GM12878 (cell line): ENCODE results near the gene RAI2. TPM values are rescaled to one million over a fixed set of nuclear protein-coding genes. Genes with fewer than 3 reads are reported as not detected.

Source experiments
- ATAC-seq: fragments of 200-7000 bp; cut with Tn5 transposase; 3 replicates; pipeline ENCODE4 v1.9.1; 2020; ENCODE audit warnings: mild to moderate bottlenecking, moderate library complexity
- BruUV-seq: library from RNA; stranded (reverse); fragments of 400-500 nt; replicated peaks from 2 replicates; lab custom pipeline; 2021; lab: Mats Ljungman, UMichigan
- CTCF ChIA-PET: fragments of 300-600 bp; sonication (Branson Sonifier 250); formaldehyde crosslinking; extraction: SDS; loops from one replicate; lab custom pipeline; 2021; ENCODE audit warnings: inconsistent platforms; lab: Yijun Ruan, JAX
- POLR2A ChIA-PET: fragments of 350-600 bp; formaldehyde crosslinking; extraction: SDS; loops from one replicate; lab custom pipeline; 2021; ENCODE audit warnings: inconsistent platforms; lab: Charles Lee
- RAD21 ChIA-PET: fragments of 300-600 bp; sonication (Branson Sonifier 250); formaldehyde crosslinking; loops from one replicate; lab custom pipeline; 2023; ENCODE audit warnings: antibody characterized with exemption; ENCODE audit not compliant: unreplicated experiment; lab: Charles Lee
- SMC1A ChIA-PET: fragments of 300-600 bp; sonication (Branson Sonifier 250); formaldehyde crosslinking; loops from one replicate; lab custom pipeline; 2023; ENCODE audit not compliant: unreplicated experiment, uncharacterized antibody; lab: Charles Lee
- DNase-seq: peaks from one replicate; pipeline ENCODE4 v3.0.0-alpha.2; 2011; ENCODE audit warnings: low read depth, low spot score
- FAIRE-seq: peaks from 3 replicates; lab custom pipeline; 2011; peaks lifted over from hg19 to GRCh38; lab: Jason Lieb, UNC
- H2AFZ ChIP-seq: 2 replicates; pipeline ENCODE4 v1.6.0; 2011; ENCODE audit warnings: low read depth, low read length, control low read depth; ENCODE audit not compliant: control insufficient read depth
- H3K27ac ChIP-seq: 2 replicates; pipeline ENCODE4 v1.5.1; 2011; ENCODE audit warnings: control low read depth; ENCODE audit not compliant: control insufficient read depth, insufficient read depth
- H3K27me3 ChIP-seq, 2 experiments: replicated peaks in 1 of 2; 2 replicates each; pipeline versions ENCODE4 v1.6.0 to v1.6.1; 2011; ENCODE audit warnings: low read length in 1 of 2; ENCODE audit not compliant: control insufficient read depth in 2 of 2, insufficient read depth in 2 of 2
- H3K36me3 ChIP-seq, 2 experiments: 2 replicates each; pipeline ENCODE4 v1.5.1; 2011; ENCODE audit warnings: low read length in 1 of 2; ENCODE audit not compliant: control insufficient read depth in 2 of 2, insufficient read depth in 2 of 2
- H3K4me1 ChIP-seq: 2 replicates; pipeline ENCODE4 v1.6.1; 2011; ENCODE audit warnings: mild to moderate bottlenecking, low read length, moderate library complexity, mixed read lengths; ENCODE audit not compliant: control insufficient read depth, insufficient read depth
- H3K4me2 ChIP-seq: 2 replicates; pipeline ENCODE4 v1.6.0; 2011; ENCODE audit warnings: control low read depth; ENCODE audit not compliant: control insufficient read depth, insufficient read depth
- H3K4me3 ChIP-seq: fragments of 200-600 bp; sonication (generic); 2 replicates; pipeline ENCODE4 v1.5.1; 2016
- H3K79me2 ChIP-seq: 2 replicates; pipeline ENCODE4 v1.6.0; 2011; ENCODE audit warnings: low read length; ENCODE audit not compliant: control insufficient read depth, insufficient read depth
- H3K9ac ChIP-seq: 2 replicates; pipeline ENCODE4 v1.8.0; 2011; ENCODE audit warnings: low read length, control low read depth, mixed read lengths; ENCODE audit not compliant: control insufficient read depth, insufficient read depth
- H3K9me3 ChIP-seq: replicated peaks from 3 replicates; pipeline ENCODE4 v1.5.1; 2011; ENCODE audit warnings: mild to moderate bottlenecking, low read length; ENCODE audit not compliant: control insufficient read depth, insufficient read depth
- H4K20me1 ChIP-seq: 2 replicates; pipeline ENCODE4 v1.6.0; 2011; ENCODE audit not compliant: control insufficient read depth, insufficient read depth
- BACH1 ChIP-seq: fragments of 450-650 bp; IDR thresholded peaks from 2 replicates; pipeline ENCODE4 v1.6.1; 2017; ENCODE audit warnings: mild to moderate bottlenecking, borderline replicate concordance
- FOXM1 ChIP-seq: IDR thresholded peaks from 2 replicates; pipeline ENCODE4 v1.6.1; 2012; ENCODE audit warnings: low read depth, mild to moderate bottlenecking, inconsistent platforms, low read length, moderate library complexity
- LARP7 ChIP-seq: fragments of 450-650 bp; IDR thresholded peaks from 2 replicates; pipeline ENCODE4 v1.6.1; 2017; ENCODE audit warnings: mild to moderate bottlenecking
- POU2F2 ChIP-seq: IDR thresholded peaks from 3 replicates; pipeline ENCODE4 v1.6.1; 2011; ENCODE audit warnings: low read depth, mild to moderate bottlenecking, low read length, borderline replicate concordance
- SMARCA5 ChIP-seq: fragments of 450-650 bp; IDR thresholded peaks from 2 replicates; pipeline ENCODE4 v1.6.1; 2017; ENCODE audit warnings: mild to moderate bottlenecking
- SRF ChIP-seq, 2 experiments: IDR thresholded peaks; 2 replicates each; pipeline ENCODE4 v1.6.1; 2011; ENCODE audit warnings: low read depth in 2 of 2, low read length in 2 of 2, mild to moderate bottlenecking in 1 of 2, moderate library complexity in 1 of 2
- TCF3 ChIP-seq: IDR thresholded peaks from 2 replicates; pipeline ENCODE4 v1.6.1; 2012; ENCODE audit warnings: low read depth, mild to moderate bottlenecking, low read length, borderline replicate concordance; ENCODE audit not compliant: insufficient read depth
- YBX1 ChIP-seq: fragments of 450-650 bp; IDR thresholded peaks from 2 replicates; pipeline ENCODE4 v1.6.1; 2016; ENCODE audit warnings: antibody characterized with exemption
- YY1 ChIP-seq: IDR thresholded peaks from 2 replicates; pipeline ENCODE4 v1.6.1; 2011; ENCODE audit warnings: low read depth, mild to moderate bottlenecking, low read length
- WGBS: methylation state at CpG from one replicate; pipeline ENCODE4 v1.1.6; 2016; ENCODE audit warnings: low lambda C conversion rate; ENCODE audit not compliant: insufficient replicate concordance, insufficient coverage; ENCODE audit errors: missing lambda C conversion rate; 5-methylcytosine and 5-hydroxymethylcytosine counted together
- in situ Hi-C: fragments of 300-500 bp; cut with MboI; formaldehyde crosslinking; loops from 9 replicates; pipeline ENCODE4 v1.14.3; 2018; ENCODE audit warnings: mixed read lengths
- intact Hi-C: fragments of 100-400 bp; cut with micrococcal nuclease; formaldehyde crosslinking; loops from one replicate; pipeline ENCODE4 v1.14.2; 2022; ENCODE audit not compliant: unreplicated experiment
- polyA plus RNA-seq, 11 experiments: library from polyadenylated mRNA; depleted of rRNA in 4 of 11; unstranded in 6 of 11; stranded (reverse) in 5 of 11; fragments of >200 nt; fragmentation: Nextera tagmentation in 4 of 11; fragmentation: Illumina TruSeq in 1 of 11; extraction: Ambion mirVana in 4 of 11; extraction: Trizol in 1 of 11; gene quantifications; 1 replicate in 1 of 11; 2 replicates in 10 of 11; pipeline versions ENCODE4 v1.2.1 to v1.2.3, GENCODE V29; 2011 to 2016; ENCODE audit warnings: inconsistent platforms in 2 of 11, missing spikeins in 2 of 11, low read depth in 1 of 11
- total RNA-seq, 4 experiments: library from RNA; depleted of rRNA in 3 of 4; stranded (reverse); fragments of >200 nt in 3 of 4; fragmentation: Illumina TruSeq in 1 of 4; extraction: Trizol in 1 of 4; gene quantifications; 2 replicates each; pipeline versions ENCODE4 v1.2.1 to v1.2.3, GENCODE V29; 2013 to 2021
- TF ChIP-seq, protein P1 (sequence below): IDR thresholded peaks from 2 replicates; pipeline ENCODE4 v1.6.1; 2011; ENCODE audit warnings: low read depth, mild to moderate bottlenecking, low read length, moderate library complexity, borderline replicate concordance; ENCODE audit errors: extremely low read depth
- TF ChIP-seq, protein P2 (sequence below): IDR thresholded peaks from 2 replicates; pipeline ENCODE4 v1.6.1; 2012; ENCODE audit warnings: low read depth, low read length, improper control_type of control experiment
- TF ChIP-seq, protein P3 (sequence below): fragments of 450-650 bp; IDR thresholded peaks from 2 replicates; pipeline ENCODE4 v1.6.1; 2018; ENCODE audit warnings: borderline replicate concordance, mild to moderate bottlenecking; ENCODE audit not compliant: partially characterized antibody

The RAI2 gene
- total and polyA plus RNA-seq, 10 of the 15 experiments (the other 5 are each of a cell fraction or from before 2014, with no cell fraction given) = not detected

DNA sequence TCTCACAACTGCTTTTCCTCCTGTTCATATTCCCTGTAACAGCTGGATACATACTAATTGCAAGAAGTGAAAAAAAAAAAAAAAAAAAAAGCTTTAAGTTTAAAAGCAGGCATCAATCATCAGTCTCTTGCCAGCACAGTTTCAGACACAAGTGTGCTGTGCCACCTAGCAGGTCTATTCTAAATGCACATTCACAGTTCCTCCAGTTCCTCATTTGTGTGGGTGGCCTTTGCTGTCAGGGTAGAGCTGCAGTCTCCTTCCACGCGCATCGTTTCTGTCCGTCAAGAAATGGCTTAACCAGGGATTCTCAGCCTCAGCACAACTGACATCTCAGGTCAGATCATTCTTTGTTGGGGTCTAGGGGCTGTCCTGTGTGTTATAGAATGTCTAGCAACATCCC is 62.2 kb downstream of the RAI2 start:
- WGBS = 85% methylated on average over 4 of the region's 4 CpGs
- no peak for TF ChIP-seq SMARCA5
- TF ChIP-seq FOXM1 = no peak
- no peak for TF ChIP-seq POU2F2
- no peak for TF ChIP-seq YY1
- TF ChIP-seq TCF3 = no peak
- TF ChIP-seq, protein P1, sequence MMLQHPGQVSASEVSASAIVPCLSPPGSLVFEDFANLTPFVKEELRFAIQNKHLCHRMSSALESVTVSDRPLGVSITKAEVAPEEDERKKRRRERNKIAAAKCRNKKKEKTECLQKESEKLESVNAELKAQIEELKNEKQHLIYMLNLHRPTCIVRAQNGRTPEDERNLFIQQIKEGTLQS = no peak
- no peak for TF ChIP-seq YBX1
- H3K4me2 ChIP-seq = no peak overlapping the region
- H3K36me3 ChIP-seq = no peaks in the 10 kb centered on the region
- ATAC-seq (no peak), DNase-seq (no peak), FAIRE-seq (no peak)
- H3K79me2 ChIP-seq = no peaks in the 10 kb centered on the region
- H4K20me1 ChIP-seq = no peaks in the 10 kb centered on the region
- ChIA-PET CTCF (interaction anchor here (0.8 kb wide), 1 partner anchor 10 kb away, joined by 3 read pairs; no protein-coding TSS in a partner anchor), RAD21 (interaction anchor here (0.7 kb wide), 1 partner anchor 72 kb away, joined by 3 read pairs; no protein-coding TSS in a partner anchor), SMC1A (no interaction called here), POLR2A (no interaction called here)
- H3K9me3 ChIP-seq = no peaks in the 10 kb centered on the region
- no peak overlapping the region for H2AFZ ChIP-seq
- peaks cover 0 to 2% of the 10 kb centered on the region in 2 experiments; a peak in 2 of 4 replicates for H3K27me3 ChIP-seq
- intact Hi-C loops = no loop called here
- no peak overlapping the region for H3K9ac ChIP-seq
- BruUV-seq = no TSS peak
- H3K27ac ChIP-seq = no peak overlapping the region
- H3K4me1 ChIP-seq = no peaks in the 10 kb centered on the region
- no peak overlapping the region for H3K4me3 ChIP-seq
- in situ Hi-C loops = no loop called here

DNA sequence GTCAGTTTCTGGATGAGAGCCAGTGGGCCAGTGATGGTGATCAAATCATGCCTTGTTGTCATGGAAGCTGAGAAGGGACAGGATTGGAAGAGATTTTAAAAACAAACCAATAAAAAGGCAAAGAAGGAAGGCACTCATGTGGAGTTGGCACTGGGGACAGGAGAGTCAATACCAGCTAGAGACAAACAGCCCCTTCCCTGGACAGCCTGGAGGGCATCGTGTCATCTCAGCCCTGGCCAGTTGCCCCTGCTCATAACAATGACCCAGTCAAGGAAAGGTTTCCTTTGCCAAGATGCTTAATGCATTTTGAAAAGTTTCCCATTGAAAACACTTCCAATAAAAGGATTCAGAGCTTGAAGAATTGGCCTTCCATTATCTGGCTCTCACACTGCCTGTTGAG is 68.3 kb downstream of the RAI2 start:
- no peak overlapping the region for H3K27ac ChIP-seq
- FAIRE-seq (no peak), ATAC-seq (no peak), DNase-seq (no peak)
- in situ Hi-C loops = no loop called here
- no peaks in the 10 kb centered on the region for H3K79me2 ChIP-seq
- no peak overlapping the region for H3K4me2 ChIP-seq
- ChIA-PET POLR2A (no interaction called here), SMC1A (no interaction called here), CTCF (interaction anchor here (0.6 to 1.5 kb wide), 2 partner anchors 9 to 813 kb away, joined by 4 to 5 read pairs; no protein-coding TSS in a partner anchor), RAD21 (interaction anchor here (0.6 kb wide), 1 partner anchor 669 kb away, joined by 3 read pairs; no protein-coding TSS in a partner anchor)
- intact Hi-C loops = no loop called here
- no peaks in the 10 kb centered on the region for H3K9me3 ChIP-seq
- H3K27me3 ChIP-seq = 0 out of 4 replicates have a peak, but pooled peaks cover 0 to 2% of the 10 kb centered on the region in 2 experiments
- H3K4me1 ChIP-seq = no peaks in the 10 kb centered on the region
- no peak overlapping the region for H3K4me3 ChIP-seq
- no TSS peak for BruUV-seq
- WGBS = 0% methylated on average over 1 of the region's 1 CpG
- H4K20me1 ChIP-seq = no peaks in the 10 kb centered on the region
- H2AFZ ChIP-seq = no peak overlapping the region
- no peaks in the 10 kb centered on the region for H3K36me3 ChIP-seq
- no peak overlapping the region for H3K9ac ChIP-seq
- TF ChIP-seq YBX1 (no peak), BACH1 (no peak), LARP7 (no peak), SRF (IDR thresholded peaks at IDR 0.05; ENCODE audit: low read depth in 2 of 2, low read length in 2 of 2) (no peak)
- TF ChIP-seq, protein P2, sequence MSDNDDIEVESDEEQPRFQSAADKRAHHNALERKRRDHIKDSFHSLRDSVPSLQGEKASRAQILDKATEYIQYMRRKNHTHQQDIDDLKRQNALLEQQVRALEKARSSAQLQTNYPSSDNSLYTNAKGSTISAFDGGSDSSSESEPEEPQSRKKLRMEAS = no peak
- TF ChIP-seq, protein P3, sequence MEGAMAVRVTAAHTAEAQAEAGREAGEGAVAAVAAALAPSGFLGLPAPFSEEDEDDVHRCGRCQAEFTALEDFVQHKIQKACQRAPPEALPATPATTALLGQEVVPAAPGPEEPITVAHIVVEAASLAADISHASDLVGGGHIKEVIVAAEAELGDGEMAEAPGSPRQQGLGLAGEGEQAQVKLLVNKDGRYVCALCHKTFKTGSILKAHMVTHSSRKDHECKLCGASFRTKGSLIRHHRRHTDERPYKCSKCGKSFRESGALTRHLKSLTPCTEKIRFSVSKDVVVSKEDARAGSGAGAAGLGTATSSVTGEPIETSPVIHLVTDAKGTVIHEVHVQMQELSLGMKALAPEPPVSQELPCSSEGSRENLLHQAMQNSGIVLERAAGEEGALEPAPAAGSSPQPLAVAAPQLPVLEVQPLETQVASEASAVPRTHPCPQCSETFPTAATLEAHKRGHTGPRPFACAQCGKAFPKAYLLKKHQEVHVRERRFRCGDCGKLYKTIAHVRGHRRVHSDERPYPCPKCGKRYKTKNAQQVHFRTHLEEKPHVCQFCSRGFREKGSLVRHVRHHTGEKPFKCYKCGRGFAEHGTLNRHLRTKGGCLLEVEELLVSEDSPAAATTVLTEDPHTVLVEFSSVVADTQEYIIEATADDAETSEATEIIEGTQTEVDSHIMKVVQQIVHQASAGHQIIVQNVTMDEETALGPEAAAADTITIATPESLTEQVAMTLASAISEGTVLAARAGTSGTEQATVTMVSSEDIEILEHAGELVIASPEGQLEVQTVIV = no peak
